Omental fat pad (tissue), 4 donors: ENCODE results near the gene OR2H2. TPM values are rescaled to one million over a fixed set of nuclear protein-coding genes. Genes with fewer than 3 reads are reported as not detected.

Experiments
- ATAC-seq: fragments of 150-250 bp; one replicate; pipeline ENCODE4 v1.9.1; 2016; ENCODE audit warnings: mild to moderate bottlenecking, moderate library complexity; ENCODE audit not compliant: low FRiP score
- DNase-seq: peaks from one replicate; pipeline ENCODE4 v3.0.0-alpha.2; 2019; ENCODE audit warnings: low spot score
- total RNA-seq, 4 donors: library from RNA; depleted of rRNA; stranded (reverse); fragments of >200 nt; gene quantifications; one replicate each; pipeline ENCODE4 v1.1.0, GENCODE V29; 2016
- TF ChIP-seq, protein P1 (sequence below), 3 donors: fragments of 450-650 bp; IDR thresholded peaks; one replicate each; pipeline ENCODE4 v1.5.1; 2016 to 2017; ENCODE audit warnings: antibody characterized with exemption in 3 of 3, mild to moderate bottlenecking in 3 of 3, moderate library complexity in 2 of 3

Gene OR2H2
- total RNA-seq, 4 donors from 2014 or later, result not detected

DNA sequence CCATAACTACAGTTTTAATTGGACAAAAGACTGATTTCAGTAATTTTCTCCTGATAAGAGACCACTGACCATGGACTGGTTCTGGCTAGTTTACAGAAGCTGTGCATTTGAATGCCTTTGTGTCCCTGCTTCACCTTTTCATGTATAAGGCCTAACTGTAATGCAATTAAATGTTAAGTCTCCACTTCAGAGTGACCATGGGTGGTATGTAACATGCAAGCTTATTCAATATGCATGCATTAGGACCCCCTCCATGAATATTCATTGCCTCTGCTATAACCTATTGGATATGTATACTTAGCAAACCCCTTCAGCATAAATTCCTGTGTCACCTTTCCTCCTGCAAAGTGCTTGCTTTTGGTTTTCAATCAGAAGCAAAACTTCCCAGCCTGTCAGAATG is 27.6 kb upstream of the OR2H2 start:
- TF ChIP-seq, protein P1, sequence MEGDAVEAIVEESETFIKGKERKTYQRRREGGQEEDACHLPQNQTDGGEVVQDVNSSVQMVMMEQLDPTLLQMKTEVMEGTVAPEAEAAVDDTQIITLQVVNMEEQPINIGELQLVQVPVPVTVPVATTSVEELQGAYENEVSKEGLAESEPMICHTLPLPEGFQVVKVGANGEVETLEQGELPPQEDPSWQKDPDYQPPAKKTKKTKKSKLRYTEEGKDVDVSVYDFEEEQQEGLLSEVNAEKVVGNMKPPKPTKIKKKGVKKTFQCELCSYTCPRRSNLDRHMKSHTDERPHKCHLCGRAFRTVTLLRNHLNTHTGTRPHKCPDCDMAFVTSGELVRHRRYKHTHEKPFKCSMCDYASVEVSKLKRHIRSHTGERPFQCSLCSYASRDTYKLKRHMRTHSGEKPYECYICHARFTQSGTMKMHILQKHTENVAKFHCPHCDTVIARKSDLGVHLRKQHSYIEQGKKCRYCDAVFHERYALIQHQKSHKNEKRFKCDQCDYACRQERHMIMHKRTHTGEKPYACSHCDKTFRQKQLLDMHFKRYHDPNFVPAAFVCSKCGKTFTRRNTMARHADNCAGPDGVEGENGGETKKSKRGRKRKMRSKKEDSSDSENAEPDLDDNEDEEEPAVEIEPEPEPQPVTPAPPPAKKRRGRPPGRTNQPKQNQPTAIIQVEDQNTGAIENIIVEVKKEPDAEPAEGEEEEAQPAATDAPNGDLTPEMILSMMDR (IDR thresholded peaks at IDR 0.05), result no peak
- DNase-seq, result no peak
- ATAC-seq, result no peak

DNA sequence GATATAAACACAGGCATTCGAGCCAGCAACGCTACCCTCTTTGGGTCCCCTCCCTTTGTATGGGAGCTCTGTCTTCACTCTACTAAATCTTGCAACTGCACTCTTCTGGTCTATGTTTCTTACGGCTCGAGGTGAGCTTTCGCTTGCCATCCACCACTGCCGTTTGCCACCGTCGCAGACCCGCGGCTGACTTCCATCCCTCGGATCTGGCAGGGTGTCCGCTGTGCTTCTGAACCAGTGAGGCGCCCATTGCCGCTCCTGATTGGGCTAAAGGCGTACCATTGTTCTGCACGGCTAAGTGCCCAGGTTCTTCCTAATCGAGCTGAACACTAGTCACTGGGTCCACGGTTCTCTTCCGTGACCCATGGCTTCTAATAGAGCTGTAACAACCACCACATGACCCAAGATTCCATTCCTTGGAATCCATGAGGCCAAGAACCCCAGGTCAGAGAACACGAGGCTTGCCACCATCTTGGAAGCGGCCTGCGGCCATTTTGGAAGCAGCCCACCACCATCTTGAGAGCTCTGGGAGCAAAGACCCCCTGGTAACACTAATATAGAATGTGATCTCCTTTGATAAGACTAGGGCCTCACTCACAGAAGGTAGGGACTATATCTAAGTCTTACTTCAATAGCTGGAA is 26.4 kb upstream of the OR2H2 start:
- ATAC-seq (no peak), DNase-seq (no peak)
- TF ChIP-seq, protein P1 (IDR thresholded peaks at IDR 0.05), result no peak

DNA sequence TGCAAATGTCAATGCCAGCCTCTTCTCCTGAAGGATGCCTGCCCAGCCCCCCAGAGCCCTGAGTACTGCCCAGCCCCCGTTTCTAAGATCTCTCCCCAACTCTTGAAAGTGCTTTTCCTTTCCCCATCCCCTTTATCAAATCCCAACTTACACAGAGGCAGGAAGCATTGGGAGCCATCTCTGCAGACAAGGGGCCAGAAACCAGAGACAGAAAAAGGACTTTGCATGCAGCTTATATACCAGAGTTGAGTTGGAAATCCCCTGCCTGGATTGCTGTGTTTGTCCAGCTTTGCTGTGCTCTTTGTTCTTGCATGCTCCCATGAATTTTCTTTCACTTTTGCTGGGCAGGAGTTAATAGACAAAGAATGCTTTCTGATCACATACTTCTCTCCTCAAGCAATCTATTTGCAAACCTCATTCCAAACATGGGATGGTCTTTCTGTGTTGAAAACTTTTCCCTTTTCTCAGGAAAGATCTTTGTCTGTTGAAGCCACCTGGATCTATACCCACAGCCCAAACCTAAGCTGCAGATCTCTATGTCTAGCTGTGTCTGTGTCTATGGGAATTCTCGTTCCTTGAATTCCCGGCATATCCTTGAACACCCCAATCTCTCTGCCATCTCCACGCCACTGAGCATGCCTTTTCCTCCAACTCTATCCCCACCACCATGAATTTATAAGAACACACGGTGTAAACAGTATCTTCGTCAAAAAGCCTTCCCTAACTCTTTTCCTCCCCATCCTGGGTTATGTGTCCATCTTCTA is 25.2 kb upstream of the OR2H2 start, which contains the start of gene UBD:
UBD (minus strand) TSS at position 209 of the 764 bp plus-strand sequence; CDS start at position 178, 31 bp downstream.
- ATAC-seq (no peak), DNase-seq (no peak)
- TF ChIP-seq, protein P1 (IDR thresholded peaks at IDR 0.05), result no peak

DNA sequence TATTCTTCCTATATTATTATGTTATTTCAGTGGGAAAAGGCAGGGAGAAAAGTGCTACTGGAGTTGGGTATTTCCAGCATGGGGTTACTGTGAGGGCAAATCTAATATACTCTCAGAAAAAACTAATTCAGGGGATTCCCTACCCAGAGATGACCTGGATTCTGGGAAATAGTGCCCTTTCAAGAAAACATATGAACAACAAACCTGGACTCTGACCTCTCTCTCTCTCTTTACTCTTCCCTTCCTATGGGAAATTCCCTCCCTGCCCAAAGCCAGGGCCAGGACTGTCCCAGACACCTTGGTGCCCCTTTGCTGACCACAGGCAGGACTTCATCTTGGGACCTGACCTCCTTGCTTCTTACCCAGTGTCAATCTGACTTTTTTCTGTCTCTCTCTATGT is 23.8 kb upstream of the OR2H2 start:
- TF ChIP-seq, protein P1 (IDR thresholded peaks at IDR 0.05), result no peak
- ATAC-seq (no peak), DNase-seq (no peak)

DNA sequence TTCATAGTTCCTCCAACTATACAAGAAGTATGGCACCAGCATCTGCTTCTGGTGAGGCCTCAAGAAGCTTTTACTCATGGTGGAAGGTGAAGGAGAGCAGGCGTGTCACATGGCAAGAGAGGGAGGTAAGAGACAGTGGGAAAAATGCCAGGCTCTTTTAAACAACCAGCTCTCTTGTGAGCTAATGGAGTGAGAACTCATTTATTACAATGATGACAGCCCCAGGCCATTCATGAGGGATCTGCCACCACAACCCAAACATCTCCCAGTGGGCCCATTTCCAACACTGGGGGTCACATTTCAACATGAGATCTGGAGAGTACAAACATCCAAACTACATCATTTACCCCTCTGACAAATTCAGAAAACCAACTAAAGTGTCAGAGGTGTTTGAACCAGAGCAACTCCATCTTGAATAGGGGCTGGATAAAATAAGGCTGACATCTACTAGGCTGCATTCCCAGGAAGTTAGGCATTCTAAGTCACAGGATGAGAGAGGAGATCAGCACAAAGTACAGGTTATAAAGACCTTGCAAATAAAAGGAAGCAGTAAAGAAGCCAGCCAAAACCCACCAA is 23.2 kb upstream of the OR2H2 start:
- ATAC-seq, result no peak
- TF ChIP-seq, protein P1 (IDR thresholded peaks at IDR 0.05), result no peak
- DNase-seq, result no peak

DNA sequence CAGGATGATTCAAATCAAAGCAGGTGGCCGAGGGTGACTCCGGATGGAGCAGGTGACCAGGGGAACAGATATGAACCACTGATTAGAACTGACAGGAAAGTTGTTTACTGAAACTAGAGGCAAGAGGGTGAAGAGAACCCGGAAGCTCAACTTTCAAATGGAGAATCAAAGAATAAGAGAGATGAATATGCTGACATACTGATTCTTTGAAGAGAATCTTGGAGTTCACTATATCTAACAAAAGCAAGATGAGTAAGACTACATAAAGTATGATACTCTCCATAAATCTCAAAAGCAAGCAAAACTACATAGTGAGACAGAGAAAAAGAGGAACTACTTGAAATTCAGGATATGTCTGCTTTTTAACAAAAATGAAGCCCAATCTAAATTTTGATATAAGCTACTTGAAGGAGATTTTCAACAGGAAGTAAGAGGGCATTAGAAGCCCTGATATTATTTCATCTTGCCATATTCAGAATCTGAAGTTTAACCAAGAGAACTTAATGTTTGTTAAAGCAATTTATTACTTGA is 21.4 kb upstream of the OR2H2 start:
- no peak for ATAC-seq
- DNase-seq, result no peak
- TF ChIP-seq, protein P1 (IDR thresholded peaks at IDR 0.05), result no peak
